GM21367 (cell line): ENCODE results near the gene RPL27.
"Not testable (repeated sequence)": the region's sequence is repeated elsewhere in the genome, so short reads cannot be mapped to it uniquely, and the experiment has no call there.

Experiments used
- ATAC-seq: cut with Tn5 transposase; IDR thresholded peaks from one replicate; pipeline ENCODE4 v1.9.1; 2021; ENCODE audit not compliant: unreplicated experiment

The RPL27 gene

DNA sequence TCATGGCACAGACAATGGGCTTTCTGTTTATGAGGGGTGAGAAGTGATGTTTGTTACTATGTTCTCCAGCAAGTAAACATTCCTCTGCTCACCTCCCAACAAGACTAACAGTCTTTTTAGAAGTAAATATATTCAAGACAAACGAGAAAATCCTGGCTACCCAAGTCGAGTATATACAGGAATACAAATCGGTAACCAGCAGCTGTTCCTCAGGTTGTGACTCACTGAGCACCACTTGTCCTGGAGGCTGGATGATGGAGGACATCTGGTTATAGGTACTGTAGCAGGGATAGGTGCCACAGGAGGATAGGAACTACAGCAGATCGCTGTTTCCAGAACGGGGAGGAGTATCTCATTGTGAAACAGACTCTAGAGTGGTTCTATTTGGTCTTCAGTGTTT, 5.3 kb upstream of the RPL27 start:
- no peak for ATAC-seq

DNA sequence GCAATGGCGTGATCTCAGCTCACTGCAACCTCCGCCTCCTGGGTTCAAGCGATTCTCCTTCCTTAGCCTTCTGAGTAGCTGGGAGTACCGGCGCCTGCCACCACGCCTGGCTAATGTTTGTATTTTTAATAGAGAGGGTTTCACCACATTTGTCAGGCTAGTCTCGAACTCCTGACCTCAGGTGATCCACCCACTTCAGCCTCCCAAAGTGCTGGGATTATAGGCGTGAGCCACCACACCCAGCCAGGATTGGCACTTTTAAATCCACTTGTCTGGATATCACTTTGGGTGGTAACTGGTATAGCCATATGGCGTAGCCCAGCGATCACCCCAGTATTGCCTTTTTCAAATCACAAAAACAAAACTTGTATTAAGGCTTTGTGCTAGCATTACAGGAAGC, 4.3 kb upstream of the RPL27 start:
- not testable (repeated sequence) for ATAC-seq

DNA sequence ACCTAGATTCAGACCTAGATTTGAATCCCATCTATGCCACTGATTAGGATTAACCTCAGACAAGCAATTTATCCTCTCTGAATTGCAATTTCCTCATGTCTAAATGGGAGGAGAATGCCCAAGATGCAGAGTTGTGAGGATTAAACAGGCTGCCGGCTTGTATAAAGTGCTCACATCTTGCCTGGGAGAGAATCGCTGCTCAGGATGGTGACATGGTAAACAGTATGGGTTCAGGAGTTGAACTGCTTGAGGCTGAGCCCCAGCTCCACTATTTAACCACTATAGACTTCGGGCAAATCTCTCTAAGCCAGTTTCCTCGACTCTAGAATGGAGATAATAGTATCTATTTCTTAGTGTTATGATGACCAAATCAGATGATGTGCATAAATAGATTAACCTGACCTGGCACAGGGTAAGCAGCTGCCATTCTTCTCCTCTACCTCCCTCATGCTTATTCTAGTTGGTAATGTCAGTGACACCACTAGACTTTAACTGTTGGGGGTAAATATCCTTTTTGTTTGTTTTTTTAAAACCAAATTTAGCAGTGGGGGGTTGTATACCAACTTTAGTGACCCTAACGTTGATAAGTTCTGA, 732 bp upstream of the RPL27 start:
- ATAC-seq, result no peak

GRCh38 chr17:42999003-42999525, 845 bp downstream of the RPL27 start:
- ATAC-seq, result no peak

- not testable (repeated sequence) for ATAC-seq
These were observed 2.7 kb downstream of the RPL27 start for GRCh38 chr17:43000894-43001293.

DNA sequence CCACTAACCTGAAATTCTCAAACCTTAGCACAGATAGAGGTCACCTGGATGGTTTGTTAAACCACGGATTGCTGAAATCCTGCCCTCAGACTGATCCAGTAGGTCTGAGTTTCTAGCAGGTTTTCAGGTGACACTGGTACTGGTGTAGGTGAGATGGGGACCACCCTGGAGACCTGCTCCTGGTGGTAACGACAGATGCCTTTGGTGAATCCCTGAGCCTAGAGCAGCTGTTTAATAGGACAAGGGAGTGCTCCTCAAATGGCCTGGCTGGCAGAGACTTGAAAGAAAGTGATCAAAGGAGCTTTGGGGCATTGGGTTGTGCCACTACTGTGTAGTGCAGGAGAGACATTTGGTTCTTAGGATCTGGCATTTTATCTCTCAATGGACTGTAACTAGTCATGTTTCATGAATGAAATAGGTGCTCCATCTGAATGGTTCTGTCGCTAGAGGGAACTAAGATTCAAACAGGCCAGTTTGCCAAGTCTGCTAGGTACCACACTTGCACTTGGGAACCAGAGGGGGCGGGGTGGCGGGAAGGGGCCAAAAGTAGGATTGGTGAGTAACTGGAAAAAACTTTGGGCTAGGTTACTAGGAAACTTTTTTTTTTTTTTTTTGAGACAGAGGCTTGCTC, 5.4 kb downstream of the RPL27 start:
- ATAC-seq, result no peak

- ATAC-seq, result no peak
These were observed 8.7 kb downstream of the RPL27 start, which contains the start of gene IFI35 for GRCh38 chr17:43006639-43007551. TSS of gene IFI35 (plus strand) at chr17:43006784. CDS start at chr17:43006948, 164 bp downstream.

DNA sequence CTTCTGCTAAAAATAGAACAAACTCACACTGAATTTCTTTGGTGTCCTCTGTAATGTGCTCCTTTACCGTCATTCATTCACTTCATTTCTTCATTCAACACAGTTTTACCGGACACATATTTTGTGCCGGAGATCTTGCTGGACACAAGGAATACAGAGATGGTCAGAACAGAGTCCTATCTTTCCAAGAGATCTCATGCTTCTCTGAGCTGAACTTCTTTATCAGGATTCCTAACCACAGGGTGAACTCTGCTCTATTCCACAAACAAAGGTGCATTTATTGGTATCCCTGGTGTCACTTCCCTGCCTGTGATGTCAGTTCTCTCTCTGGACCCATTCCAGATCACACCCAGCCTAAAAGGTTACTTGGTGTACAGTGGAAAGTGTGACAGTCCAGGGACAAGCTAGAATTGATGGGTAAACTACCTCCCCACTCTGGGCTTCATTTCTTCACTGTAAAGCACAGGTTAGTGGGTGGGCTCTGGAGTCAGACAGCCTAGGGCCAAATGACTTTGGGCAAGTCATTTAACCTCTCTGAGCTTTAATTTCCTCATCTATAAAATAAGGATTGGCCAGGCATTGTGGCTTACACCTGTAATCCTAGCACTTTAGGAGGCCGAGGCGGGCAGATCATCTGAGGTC, 12.6 kb downstream of the RPL27 start:
- no peak for ATAC-seq

DNA sequence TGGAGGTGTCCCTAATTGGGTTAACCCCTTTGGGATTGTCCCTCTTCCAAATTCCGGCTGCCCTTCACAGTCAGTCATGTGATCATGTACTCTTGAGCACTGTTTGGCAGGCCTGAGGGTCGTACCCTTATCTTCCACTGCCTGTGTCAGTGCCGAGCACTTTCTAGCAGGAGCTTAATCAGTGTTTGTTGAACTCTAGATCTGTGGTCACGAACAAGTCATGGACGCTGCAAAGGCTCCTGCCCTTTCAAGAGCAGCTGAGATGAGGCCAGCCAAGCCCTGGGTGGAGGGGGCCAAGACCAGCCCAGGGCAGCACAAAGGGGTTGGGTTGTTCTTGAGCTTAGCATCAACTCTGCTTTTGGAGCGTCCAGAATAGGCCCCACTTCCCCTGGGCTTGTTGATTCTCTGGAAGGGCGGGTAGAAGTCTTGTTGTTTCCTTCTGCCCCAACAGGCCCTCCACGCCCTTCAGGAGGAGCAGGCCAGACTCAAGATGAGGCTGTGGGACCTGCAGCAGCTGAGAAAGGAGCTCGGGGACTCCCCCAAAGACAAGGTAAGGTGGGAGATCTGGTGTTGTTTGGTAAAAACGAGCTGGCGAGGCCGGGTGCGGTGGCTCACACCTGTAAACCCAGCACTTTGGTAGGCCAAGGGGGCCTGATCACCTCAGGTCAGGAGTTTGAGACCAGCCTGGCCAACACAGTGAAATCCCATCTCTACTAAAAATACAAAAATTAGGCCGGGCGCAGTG, 13.7 kb downstream of the RPL27 start:
- no peak for ATAC-seq

- no peak for ATAC-seq
These were observed 15.1 kb downstream of the RPL27 start for GRCh38 chr17:43013296-43013695.

- ATAC-seq, result no peak
These were observed 15.9 kb downstream of the RPL27 start for GRCh38 chr17:43014020-43014648.

- no peak for ATAC-seq
These were observed 16.7 kb downstream of the RPL27 start for GRCh38 chr17:43014649-43015542.

- no peak for ATAC-seq
These were observed 17.4 kb downstream of the RPL27 start for GRCh38 chr17:43015579-43015978.

- no peak for ATAC-seq
These were observed 18.0 kb downstream of the RPL27 start for GRCh38 chr17:43016216-43016615.

- no peak for ATAC-seq
These were observed 20.0 kb downstream of the RPL27 start for GRCh38 chr17:43018008-43018853.

- ATAC-seq, result no peak
These were observed 20.7 kb downstream of the RPL27 start for GRCh38 chr17:43018932-43019331.

DNA sequence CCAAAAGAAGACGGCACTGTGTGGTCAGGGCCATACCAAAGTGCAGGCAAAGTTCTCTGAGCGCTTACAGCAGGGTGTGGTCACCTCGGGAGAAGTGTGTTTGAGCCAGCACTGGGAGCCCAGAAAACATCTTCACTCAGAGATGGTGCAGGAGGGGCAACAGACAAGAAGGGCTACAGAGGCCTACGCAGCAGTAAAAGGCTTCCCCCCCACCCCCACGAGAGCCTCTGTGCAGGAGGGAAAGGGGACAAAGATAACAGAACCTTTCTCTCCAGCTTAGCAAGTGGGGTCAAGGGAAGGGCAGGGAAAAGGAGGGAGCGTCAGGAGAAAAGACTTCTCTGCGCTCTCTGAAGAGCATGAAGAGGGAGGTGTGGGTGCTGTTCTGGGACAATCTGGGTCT, 21.2 kb downstream of the RPL27 start:
- no peak for ATAC-seq

- ATAC-seq, result no peak
These were observed 21.9 kb downstream of the RPL27 start for GRCh38 chr17:43020030-43020621.
